Measurements from ENCODE around the gene TMEFF1.

TMEFF1 gene

DNA sequence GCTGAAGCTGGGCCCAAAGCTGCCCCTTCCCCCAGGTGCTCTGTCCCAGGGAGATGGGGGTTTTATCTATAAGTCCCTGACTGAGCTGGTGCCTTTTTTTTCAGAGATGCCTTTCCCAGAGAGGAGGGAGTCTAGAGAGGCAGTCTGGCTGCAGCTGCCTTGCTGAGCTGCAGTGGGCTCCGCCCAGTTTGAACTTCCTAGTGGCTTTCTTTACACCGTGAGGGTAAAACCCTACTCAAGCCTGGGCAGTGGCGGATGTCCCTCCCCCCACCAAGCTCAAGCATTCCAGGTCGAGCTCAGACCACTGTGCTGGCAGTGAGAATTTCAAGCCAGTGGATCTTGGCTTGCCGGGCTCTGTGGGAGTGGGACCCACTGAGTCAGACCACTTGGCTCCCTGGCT lies 146.2 kb downstream of the TMEFF1 start:
- DNase-seq (ENCODE audit: low read depth): no peak

DNA sequence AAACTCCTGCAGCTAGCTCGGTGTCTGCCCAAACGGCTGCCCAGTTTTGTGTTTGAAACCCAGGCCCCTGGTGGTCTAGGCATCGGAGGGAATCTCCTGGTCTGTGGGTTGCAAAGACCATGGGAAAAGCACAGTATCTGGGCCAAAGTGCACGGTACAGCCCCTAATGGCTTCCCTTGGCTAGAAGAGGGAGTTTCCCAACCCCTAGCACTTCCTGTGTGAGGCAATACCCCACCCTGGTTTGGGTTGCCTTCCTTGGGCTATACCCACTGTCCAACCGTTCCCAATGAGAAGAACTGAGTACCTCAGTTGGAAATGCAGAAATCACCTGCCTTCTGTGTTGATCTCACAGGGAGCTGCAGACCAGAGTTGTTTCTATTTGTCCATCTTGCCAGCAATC lies 146.7 kb downstream of the TMEFF1 start:
- DNase-seq (ENCODE audit: low read depth): no peak

DNA sequence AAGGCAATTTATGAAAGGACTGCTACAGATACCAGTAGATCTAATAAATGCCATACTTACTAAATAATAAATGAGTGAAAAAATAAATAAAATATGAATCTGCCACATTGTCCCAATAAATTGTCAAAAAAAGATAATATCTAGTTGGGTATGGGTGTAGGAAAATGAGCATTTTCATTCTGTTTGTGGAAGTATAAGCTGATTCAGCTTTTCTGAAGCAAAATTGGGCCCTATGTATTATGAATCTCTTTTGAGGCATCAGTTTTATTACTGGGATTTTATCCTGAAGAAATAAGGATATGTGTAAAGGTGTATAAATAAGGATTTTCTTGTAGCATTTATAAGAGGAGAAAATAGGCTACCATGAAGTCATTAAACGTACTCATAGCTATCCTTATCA lies 151.0 kb downstream of the TMEFF1 start:
- no peak for DNase-seq (ENCODE audit: low read depth)

DNA sequence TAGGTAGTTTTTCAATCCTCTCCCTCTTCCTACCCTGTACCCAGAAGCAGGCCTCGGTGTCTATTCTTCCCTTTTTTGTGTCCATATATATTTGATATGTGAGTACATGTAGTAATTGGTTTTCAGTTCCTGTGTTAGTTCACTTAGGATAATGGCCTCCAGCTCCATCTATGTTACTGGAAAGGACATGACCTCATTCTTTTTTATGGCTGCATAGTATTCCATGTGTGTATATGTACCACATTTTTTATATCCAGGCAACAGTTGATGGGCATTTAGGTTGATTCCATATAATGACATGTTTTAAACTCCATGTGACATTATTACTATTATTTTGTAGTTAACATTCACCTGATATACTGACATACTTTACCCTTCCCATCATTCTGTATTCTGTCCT lies 154.0 kb downstream of the TMEFF1 start:
- no peak for DNase-seq (ENCODE audit: low read depth)
